Mesothelial cell of epicardium (in vitro differentiated cells): ENCODE data around the gene OR2AE1. TPM values are rescaled to one million over a fixed set of nuclear protein-coding genes. Genes with fewer than 3 reads are reported as not detected.

Source experiments
- DNase-seq, 2 experiments: peaks; one replicate each; pipeline ENCODE4 v3.0.0; 2021; ENCODE audit warnings: low spot score in 2 of 2; ENCODE audit not compliant: unreplicated experiment in 2 of 2
- H3K27ac Mint-ChIP-seq: 2 replicates; pipeline ENCODE4 v1.8.0; 2021; ENCODE audit warnings: mixed read lengths
- H3K27me3 Mint-ChIP-seq: 2 replicates; pipeline ENCODE4 v1.8.0; 2021; ENCODE audit warnings: low read depth, mixed read lengths
- H3K36me3 Mint-ChIP-seq: 2 replicates; pipeline ENCODE4 v1.8.0; 2021; ENCODE audit warnings: mixed read lengths
- H3K4me1 Mint-ChIP-seq: 2 replicates; pipeline ENCODE4 v1.8.0; 2021; ENCODE audit warnings: mixed read lengths
- H3K4me3 Mint-ChIP-seq: 2 replicates; pipeline ENCODE4 v1.8.0; 2021; ENCODE audit warnings: mild to moderate bottlenecking, moderate library complexity, mixed read lengths
- H3K9me3 Mint-ChIP-seq: 2 replicates; pipeline ENCODE4 v1.8.0; 2021; ENCODE audit warnings: mixed read lengths
- CTCF ChIP-seq: fragments of 200-600 bp; sonication (generic); IDR thresholded peaks from one replicate; pipeline ENCODE4 v1.5.0; 2021; ENCODE audit warnings: antibody characterized with exemption; ENCODE audit not compliant: unreplicated experiment
- total RNA-seq: library from RNA; stranded (reverse); gene quantifications from 3 replicates; pipeline ENCODE4 v1.2.1, GENCODE V29; 2021

Gene OR2AE1
- total RNA-seq, 1 donor from 2014 or later: 0.63 TPM

DNA sequence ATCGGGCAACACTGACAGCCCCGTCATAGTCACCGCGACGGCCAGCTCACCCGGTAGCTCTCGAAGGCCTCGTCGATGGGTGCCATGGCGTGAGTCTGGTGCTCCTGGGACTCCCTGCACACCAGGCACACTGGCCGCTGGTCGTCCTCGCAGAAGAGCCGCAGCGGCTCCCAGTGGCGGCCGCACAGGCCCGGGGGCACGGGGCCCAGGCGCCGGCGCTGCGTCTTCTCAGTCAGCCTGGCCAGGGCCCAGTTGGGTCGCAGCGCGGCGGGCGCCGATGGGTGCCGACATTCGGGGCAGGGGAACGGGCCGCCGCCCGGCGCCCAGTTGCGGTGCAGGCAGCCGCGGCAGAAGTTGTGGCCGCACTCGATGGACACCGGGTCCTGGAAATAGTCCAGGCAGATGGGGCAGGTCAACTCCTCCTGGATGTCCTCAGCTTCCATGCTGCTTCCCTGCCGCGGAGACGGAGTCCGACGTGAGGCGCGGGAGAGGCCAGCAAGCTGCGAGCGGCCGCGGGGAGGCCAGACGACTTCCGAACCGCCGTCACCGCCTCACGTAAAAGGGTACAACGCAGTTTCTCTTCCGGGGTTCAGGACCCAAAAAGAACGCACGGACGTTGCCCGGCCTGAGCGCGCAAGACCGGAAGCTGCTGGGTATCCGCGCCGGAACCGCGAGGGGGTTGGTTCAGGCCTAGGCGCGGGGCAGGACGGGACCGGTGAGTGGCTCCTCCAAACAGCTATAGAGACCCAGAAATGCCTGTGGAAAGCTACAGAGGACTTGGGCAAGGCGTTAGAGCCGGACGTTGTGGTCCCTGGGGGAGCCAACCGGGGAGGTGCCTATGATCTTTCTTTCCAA lies 42.4 kb upstream of the OR2AE1 start, which contains the start of gene TRIM4:
Gene TRIM4, minus strand, starts transcription at position 572 of the 855 bp plus-strand sequence. Its CDS starts 129 bp downstream, at position 443.
- Mint-ChIP-seq H3K27me3 (peaks cover 12% of the 10 kb centered on the region), H3K27ac (peak within 1 kb of the TSS; percentile 87), H3K9me3 (peaks cover 16% of the 10 kb centered on the region), H3K4me1 (peaks cover 11% of the 10 kb centered on the region), H3K4me3 (peak within 1 kb of the TSS; percentile 74), H3K36me3 (peaks cover 17% of the 10 kb centered on the region)
- no peak for TF ChIP-seq CTCF
- peak; percentile 33 to 61 for DNase-seq

DNA sequence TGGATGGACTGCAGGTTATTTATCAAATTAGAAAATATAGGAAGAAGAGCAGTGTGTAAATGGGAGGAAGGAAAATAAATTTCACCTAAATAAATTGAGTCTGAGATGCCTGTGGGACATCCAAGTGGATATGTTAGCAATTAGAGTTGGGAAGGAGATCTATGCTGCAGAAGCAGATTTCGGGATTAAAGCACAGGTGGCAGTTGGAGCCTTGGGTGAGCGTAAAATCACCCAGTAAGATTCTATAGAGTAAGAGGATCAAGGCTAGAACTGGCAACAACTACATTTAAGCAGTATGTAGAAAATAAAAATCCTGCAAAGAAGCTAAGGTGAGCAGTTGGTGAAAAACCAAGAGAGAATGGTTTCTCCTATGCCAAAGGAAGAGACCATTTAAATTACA lies 34.1 kb upstream of the OR2AE1 start:
- Mint-ChIP-seq H3K4me3 (no peak overlapping the region), H3K9me3 (no peaks in the 10 kb centered on the region), H3K4me1 (peaks cover 2% of the 10 kb centered on the region), H3K36me3 (peaks cover 5% of the 10 kb centered on the region), H3K27ac (no peak overlapping the region), H3K27me3 (no peaks in the 10 kb centered on the region)
- TF ChIP-seq CTCF: no peak
- DNase-seq: no peak

GRCh38 chr7:99901581-99901980 lies 24.7 kb upstream of the OR2AE1 start:
- no peak for TF ChIP-seq CTCF
- peaks cover 12% of the 10 kb centered on the region for H3K4me1 Mint-ChIP-seq
- no peak overlapping the region for H3K27ac Mint-ChIP-seq
- H3K9me3 Mint-ChIP-seq: peaks cover 13% of the 10 kb centered on the region
- no peak for DNase-seq
- H3K27me3 Mint-ChIP-seq: no peaks in the 10 kb centered on the region
- peaks cover 27% of the 10 kb centered on the region for H3K36me3 Mint-ChIP-seq
- H3K4me3 Mint-ChIP-seq: no peak overlapping the region

- Mint-ChIP-seq H3K27me3 (no peaks in the 10 kb centered on the region), H3K27ac (no peak overlapping the region), H3K4me1 (peaks cover 12% of the 10 kb centered on the region), H3K9me3 (peaks cover 15% of the 10 kb centered on the region), H3K4me3 (no peak overlapping the region), H3K36me3 (peaks cover 27% of the 10 kb centered on the region)
- no peak for TF ChIP-seq CTCF
- no peak for DNase-seq
Measured at GRCh38 chr7:99899830-99900519, 23.1 kb upstream of the OR2AE1 start.

- TF ChIP-seq CTCF: no peak
- Mint-ChIP-seq H3K4me3 (no peak overlapping the region), H3K4me1 (peaks cover 12% of the 10 kb centered on the region), H3K27ac (peak overlapping the region; percentile 78), H3K36me3 (peaks cover 24% of the 10 kb centered on the region), H3K9me3 (peaks cover 17% of the 10 kb centered on the region), H3K27me3 (no peaks in the 10 kb centered on the region)
- DNase-seq: no peak
Measured at GRCh38 chr7:99898836-99899235, 22.0 kb upstream of the OR2AE1 start.
